GM18517 (cell line): Measurements from ENCODE around the gene CFI.
"Not testable (repeated sequence)": the region's sequence is repeated elsewhere in the genome, so short reads cannot be mapped to it uniquely, and the experiment has no call there.

Experiments used
- ATAC-seq: cut with Tn5 transposase; IDR thresholded peaks from one replicate; pipeline ENCODE4 v1.9.1; 2021; ENCODE audit warnings: mild to moderate bottlenecking, moderate library complexity; ENCODE audit not compliant: unreplicated experiment

The CFI gene

DNA sequence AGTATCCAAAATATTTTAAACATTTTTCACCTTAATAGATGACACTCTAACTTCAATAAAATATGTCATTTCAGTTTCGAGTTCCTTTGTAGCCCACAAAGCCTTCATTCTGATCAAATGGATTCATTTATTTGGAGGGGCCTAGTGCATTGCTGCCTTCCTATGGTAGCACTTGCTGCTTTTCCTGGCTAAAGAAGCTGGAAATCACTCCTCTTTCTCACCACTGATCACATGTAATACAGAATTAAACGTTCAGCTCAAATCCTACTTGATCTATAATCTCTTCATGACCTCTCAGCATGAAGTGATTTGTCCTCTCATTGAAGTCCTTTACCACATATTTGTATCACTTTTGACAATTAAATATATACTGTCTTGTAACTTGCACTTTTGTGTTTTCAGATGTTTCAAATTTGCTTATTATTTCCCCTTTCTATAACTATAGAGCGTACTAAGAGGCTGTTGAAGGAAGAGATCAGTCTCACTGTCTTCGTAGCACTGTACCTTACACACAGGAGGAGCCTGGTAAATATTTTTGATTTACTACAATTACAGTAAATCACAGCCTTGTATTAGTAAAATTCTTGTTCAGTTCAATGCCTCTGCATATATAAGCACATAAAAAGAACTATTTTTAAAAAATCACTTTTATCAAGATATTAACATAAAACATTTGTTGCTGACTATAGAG lies 555 bp downstream of the CFI start:
- ATAC-seq = no peak

DNA sequence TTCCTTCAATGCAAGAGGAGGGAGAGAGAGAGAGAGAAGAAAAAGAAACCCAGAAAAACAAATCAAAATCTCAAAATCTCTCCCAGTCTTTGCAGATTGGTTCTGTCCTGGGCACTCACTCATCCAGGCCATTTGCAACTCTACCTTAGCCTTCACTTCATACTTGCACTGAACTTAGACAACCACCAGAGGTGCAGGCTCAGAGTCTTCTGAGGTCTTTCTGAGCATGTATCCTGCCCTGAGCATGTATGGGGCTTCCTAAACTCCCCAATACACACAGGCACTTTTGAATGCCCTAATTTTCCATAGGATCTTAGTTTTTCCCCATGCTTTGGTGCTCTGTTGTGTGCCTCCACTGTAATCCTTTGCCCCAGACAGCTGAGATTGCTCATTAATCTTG lies 2.9 kb downstream of the CFI start:
- no peak for ATAC-seq

DNA sequence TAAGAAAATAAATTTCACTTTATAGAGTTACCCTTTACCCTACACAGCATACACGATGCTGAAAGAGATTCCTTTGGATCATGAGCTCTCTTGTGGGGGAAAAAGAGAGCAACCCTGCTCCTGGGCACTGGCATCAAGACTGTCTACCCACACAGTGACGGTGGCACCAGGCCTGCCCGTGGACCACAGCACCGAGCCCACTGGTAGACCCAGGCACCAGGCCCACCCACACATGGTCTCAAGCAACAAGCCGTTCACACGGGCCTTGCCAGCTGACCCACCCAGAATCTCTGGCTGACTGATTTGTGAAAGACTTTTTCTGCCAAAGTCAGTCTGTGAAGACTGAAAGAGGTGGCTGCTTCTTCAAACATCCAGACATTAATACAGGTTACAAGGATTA lies 6.7 kb downstream of the CFI start:
- no peak for ATAC-seq

DNA sequence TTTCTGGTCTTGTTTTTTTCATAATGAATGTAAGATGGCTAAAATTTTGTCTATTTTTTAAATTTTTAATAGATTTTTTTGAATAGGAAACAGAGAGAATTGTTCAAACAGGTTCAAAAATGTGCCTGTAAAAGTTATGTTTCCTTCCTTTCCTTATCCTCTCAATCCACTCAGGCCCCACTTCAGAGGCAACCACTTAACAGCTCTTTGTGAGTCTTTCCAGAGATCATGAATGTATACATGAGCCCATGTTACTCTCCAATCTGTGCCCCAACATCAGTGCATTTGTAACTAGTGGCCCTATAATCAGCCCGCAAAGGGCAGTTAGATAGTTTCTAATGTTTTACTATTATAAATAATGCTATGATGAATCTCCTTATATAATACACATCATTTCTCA lies 14.0 kb downstream of the CFI start:
- no peak for ATAC-seq

DNA sequence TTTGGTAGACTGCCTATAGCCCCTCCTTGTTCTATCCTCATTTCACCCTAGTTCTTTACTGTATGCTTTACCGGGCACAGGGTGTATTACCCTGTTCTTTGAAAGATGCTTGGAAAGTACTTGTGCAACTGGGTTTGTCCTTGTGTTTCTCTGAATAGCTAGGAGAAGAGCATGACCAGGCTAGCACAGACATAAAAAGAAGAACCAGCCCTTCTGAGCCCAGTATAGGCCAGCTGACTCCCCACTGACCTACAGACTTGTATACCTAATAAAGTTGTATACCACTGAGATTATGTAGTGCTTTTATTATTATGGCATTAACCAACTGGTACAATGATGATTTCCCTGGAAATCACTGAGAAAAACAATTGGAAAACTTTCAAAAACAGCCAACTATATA lies 15.0 kb downstream of the CFI start:
- ATAC-seq = no peak

DNA sequence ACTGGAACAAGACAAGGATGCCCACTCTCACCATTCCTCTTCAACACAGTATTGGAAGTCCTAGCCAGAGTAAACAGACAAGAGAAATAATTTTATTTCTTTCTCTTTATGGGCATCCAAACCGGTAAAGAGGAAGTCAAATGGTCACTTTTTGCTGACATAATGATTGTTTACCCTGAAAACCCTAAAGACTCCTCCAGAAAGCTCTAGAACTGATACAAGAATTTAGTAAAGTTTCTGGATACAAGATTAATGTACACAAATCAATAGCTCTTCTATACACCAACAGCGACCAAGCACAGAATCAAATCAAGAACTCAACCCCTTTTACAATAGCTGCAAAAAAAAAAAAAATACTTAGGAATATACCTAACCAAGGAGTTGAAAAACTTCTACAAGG lies 19.7 kb downstream of the CFI start:
- not testable (repeated sequence) for ATAC-seq

GRCh38 chr4:109764789-109765402 lies 36.9 kb downstream of the CFI start:
- ATAC-seq = no peak

DNA sequence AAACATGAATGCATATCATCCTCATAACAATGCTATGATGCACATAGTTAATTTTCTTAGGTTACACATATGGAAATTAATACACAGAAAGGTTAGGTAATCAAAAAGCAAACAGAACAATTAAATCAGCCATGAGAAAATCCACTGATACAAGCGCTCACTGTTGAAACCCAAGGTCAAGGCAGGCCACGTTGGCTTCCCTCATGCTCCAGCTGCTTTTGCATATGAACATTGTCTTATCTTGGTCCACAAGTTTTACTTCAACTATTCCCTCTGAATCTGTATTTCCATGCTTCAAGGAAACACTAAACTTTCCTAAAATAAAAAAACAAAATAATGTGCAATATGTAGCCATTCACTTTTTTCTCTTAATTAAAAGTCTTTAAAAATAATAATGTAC lies 37.4 kb downstream of the CFI start:
- no peak for ATAC-seq

DNA sequence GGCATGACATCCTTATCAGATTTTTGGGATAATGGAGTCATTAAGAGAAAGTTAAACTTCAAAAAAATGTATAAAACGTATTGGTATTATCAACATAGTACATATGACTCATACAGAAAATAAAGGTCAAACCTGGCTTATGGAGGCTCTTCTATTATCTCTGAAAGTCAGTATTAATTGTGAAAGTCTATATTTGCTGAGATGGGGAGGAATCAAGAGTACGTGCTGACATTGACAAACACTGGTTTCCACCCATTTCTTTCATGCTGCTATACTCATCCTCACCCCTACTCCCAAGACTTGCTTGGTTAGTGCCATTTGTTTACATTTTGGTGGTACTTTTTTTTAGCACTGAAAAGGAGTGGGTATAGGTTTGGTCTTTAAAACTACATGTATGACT lies 41.1 kb downstream of the CFI start:
- ATAC-seq = no peak

GRCh38 chr4:109755656-109756055 lies 46.1 kb downstream of the CFI start:
- no peak for ATAC-seq

GRCh38 chr4:109754093-109754857 lies 47.5 kb downstream of the CFI start:
- no peak for ATAC-seq

GRCh38 chr4:109752525-109752924 lies 49.3 kb downstream of the CFI start:
- no peak for ATAC-seq

DNA sequence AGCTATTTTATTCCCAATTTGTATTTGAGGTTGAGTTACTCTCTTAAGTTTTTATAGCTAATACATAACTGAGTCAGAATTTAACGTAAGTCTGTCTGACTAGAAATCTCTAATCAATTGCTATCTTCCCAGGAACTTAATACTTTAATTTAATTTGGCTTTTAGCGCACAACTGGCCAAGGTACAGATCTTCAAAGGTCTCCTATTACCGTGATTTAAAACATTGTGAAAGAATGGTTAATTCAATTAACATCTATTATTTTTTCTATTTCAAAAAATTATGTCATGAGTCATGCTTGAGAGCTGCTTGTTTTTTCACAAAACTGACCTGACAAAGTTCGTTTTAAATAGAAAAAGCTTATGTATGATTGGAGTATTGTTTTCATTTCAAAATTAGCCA lies 49.9 kb downstream of the CFI start:
- ATAC-seq = no peak

DNA sequence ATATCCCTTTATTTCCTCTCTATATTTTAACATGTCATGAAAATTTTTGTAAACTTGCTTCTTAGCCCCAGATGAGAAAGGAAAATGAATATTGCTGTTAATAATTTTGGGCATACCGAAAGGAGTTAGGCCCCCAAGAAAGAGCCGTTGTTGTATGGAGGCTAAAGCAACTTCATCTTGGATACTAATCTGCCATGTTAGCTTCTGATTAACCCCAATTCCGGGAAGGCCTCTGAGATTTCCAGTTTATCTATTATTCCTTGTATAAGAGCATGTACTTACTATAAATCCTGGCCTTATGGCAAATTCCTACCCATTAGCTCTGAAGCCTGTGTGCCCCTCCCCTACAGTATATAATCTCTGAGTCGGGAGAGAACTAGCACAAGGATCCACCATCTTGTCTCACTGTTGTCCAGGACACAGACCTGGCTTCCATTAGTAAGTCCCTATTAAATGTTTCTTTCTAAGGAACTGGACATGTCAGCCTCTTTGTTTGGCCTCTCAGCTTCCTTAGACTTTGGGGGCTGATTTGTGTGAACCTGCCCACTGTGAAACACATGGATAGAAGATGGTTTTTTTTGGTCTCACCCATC lies 51.1 kb downstream of the CFI start:
- no peak for ATAC-seq

DNA sequence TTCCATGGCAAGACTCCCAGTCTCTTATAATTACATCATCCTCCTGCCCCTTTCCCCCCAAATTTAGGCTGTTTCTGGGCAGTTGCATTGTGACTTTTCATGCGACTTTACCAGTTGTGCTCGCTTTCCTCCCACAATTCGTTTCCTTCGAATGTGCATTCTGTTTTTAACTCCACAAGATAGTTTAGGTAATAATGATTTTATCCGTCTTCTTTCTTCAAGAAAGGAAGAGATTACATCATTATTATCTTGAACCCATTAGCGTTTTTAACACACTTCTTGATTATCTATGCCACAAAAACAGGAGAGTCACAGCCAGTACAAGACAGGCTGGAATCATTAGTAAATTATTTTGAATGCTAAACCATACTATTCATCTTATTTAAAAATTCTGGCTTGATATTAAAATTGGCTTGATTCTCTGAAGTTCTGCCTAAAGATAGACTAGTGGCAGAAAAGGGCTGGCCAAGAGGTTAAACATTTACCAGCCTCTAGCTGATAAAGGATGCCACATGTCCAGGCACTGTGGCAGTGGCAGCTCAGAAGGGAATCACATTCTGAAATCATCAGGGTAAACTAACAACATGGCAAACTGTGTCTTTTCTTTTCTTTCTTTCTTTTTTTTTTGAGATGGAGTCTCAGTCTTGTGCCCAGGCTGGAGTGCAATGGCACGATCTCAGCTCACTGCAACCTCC lies 52.3 kb downstream of the CFI start:
- ATAC-seq = no peak

DNA sequence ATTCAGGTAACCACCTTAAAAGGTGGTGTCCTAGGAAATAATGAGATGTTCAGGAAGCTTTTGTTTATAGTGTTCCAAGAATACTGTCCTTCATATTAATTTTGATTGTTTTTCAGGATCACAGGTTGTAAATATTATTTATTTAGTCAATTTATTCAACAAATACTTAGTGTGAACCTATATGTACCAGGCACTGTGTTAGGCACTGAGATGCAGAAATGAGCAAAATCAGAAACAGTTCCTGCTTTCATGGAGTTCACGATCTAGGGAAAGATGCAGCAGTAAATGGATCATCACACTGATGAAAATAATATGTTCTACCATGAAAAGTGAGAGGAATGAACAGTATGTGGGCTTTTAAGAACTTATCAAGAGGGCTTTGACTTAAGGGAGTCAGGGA lies 53.7 kb downstream of the CFI start:
- ATAC-seq = no peak

DNA sequence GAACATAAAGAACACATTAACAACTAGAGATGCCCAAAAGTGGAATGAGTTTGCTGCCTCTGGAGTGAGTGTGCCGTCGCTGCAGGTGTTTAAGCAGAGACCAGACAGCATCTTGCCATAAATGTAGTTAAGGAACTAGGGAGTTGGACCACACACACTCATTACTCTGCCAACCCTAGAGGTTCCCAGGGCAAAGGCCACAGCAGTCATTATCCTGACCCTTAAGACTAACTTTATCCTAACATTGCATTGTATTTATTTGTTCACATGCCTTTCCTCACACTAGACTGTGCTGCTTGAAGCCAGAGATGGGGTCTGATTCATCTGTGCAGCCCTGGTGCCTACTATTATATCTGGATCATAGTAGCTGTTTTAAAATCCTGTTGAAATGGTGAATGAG lies 55.1 kb downstream of the CFI start:
- ATAC-seq = no peak

DNA sequence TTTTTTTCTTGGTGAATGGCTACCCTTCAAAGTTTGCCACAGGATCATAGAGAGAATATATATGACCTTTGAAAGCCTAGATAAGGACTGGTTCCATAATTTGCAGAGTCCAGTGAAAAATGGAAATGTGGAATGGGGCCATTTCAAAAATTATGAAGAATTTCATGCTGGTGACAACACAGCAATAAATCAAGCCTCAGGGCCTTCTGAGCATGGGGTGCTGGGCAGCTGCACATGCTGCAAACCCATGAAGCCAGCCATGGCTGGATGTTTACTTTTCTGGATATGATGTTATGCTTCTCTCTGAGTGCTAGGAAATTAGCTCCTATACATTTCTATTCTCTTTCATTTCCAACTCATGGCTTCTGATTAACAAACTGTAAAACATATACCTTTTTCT lies 56.0 kb downstream of the CFI start:
- no peak for ATAC-seq

DNA sequence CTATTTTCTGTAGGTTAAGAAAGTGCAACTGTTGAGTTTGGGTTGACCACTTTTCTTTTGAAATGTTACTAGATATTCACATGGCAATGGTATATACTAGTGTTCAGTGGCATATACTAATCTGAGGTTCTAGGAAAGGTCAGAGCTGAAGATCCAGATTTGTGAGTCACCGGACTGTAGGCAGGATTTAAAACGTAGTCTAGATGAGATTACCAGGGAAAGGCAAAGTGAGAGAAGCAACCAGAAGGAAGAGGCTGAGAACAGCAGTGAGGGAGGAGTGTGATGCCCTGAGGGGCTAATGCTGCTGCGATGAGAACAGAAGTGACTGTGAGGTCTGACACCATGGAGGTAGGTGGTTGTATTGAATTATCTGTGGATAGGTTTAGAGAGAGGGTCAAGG lies 62.3 kb downstream of the CFI start:
- ATAC-seq = no peak

DNA sequence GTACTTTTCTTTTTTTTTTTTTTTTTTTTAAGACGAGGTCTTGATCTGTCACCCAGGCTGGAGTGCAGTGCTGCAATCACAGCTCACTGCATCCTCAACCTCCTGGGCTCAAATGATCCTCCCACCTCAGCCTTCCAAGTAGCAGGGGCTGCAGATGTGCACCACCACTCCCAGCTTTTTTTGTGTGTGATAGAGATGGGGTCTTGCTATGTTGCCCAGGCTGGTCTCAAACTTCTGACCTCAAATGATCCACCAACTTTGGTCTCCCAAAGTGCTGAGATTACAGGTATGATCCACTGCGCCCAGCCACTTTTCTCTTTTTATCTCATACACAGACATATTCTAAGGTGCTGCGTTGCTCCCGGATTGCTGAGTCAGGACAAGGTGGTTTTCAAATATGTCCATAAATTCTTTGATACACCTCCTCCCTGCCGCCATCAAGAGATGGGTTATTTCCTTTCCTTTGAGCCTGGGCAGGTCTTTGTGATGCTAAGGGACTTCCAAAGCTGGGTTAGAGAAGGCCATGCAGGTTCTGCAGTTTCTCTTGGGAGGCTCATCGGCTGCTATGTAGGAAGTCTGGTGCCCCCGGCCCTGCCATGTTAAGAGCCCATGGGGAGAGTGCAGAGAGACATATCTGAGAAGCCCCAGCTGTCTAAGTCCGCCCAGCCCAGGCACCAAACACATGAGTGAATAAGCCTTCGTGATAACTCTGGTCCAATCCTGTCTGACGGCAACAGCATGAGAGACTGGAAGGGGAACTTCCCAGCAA lies 63.5 kb downstream of the CFI start:
- ATAC-seq = no peak
